Liver (tissue), 9 donors: ENCODE measurements around the gene SH2D3A. TPM values are rescaled to one million over a fixed set of nuclear protein-coding genes. Genes with fewer than 3 reads are reported as not detected.

Experiments used
- DNase-seq: peaks from one replicate; pipeline ENCODE4 v3.0.0-alpha.2; 2017; ENCODE audit warnings: low spot score
- H3K27ac ChIP-seq, 2 donors: one replicate each; pipeline ENCODE4 v1.7.0; 2013; ENCODE audit warnings: inconsistent platforms in 2 of 2, low read length in 2 of 2, control low read depth in 1 of 2, low read depth in 1 of 2, mild to moderate bottlenecking in 1 of 2
- H3K27me3 ChIP-seq, 4 donors: one replicate each; pipeline versions ENCODE4 v1.6.1 to v1.7.0; 2013; ENCODE audit warnings: low read length in 3 of 4, inconsistent platforms in 1 of 4, mild to moderate bottlenecking in 1 of 4, moderate library complexity in 1 of 4; ENCODE audit not compliant: control insufficient read depth in 4 of 4, insufficient read depth in 4 of 4
- H3K36me3 ChIP-seq, 4 donors: one replicate each; pipeline versions ENCODE4 v1.6.1 to v1.7.0; 2013; ENCODE audit warnings: low read length in 3 of 4, mild to moderate bottlenecking in 3 of 4, low read depth in 1 of 4, moderate library complexity in 1 of 4; ENCODE audit not compliant: control insufficient read depth in 4 of 4, insufficient read depth in 3 of 4
- H3K4me1 ChIP-seq, 4 donors: one replicate each; pipeline versions ENCODE4 v1.6.1 to v1.7.0; 2013; ENCODE audit warnings: low read length in 3 of 4, mild to moderate bottlenecking in 3 of 4, moderate library complexity in 1 of 4; ENCODE audit not compliant: control insufficient read depth in 4 of 4, insufficient read depth in 4 of 4
- H3K4me3 ChIP-seq, 3 donors: one replicate each; pipeline versions ENCODE4 v1.6.1 to v1.7.0; 2013; ENCODE audit warnings: low read length in 3 of 3, control low read depth in 1 of 3, low read depth in 1 of 3, mild to moderate bottlenecking in 1 of 3
- H3K9ac ChIP-seq, 2 donors: one replicate each; pipeline ENCODE4 v1.7.0; 2013; ENCODE audit warnings: low read length in 2 of 2, mild to moderate bottlenecking in 2 of 2, moderate library complexity in 2 of 2, control low read depth in 1 of 2, low read depth in 1 of 2
- H3K9me3 ChIP-seq, 4 donors: one replicate each; pipeline versions ENCODE4 v1.6.1 to v1.7.0; 2013; ENCODE audit warnings: low read length in 3 of 4; ENCODE audit not compliant: control insufficient read depth in 4 of 4
- ATF3 ChIP-seq: IDR thresholded peaks from 2 replicates; pipeline ENCODE4 v1.6.1; 2016; ENCODE audit warnings: antibody characterized with exemption
- CTCF ChIP-seq: fragments of 150-350 bp; IDR thresholded peaks from 2 replicates; pipeline ENCODE4 v1.5.1; 2017; ENCODE audit warnings: improper control_type of control experiment, low read depth, low read length; ENCODE audit not compliant: missing input control
- EGR1 ChIP-seq, 2 donors: IDR thresholded peaks; 2 replicates each; pipeline ENCODE4 v1.6.1; 2016 to 2018; ENCODE audit warnings: antibody characterized with exemption in 2 of 2, low read depth in 2 of 2
- FOXA1 ChIP-seq: IDR thresholded peaks from 2 replicates; pipeline ENCODE4 v1.6.1; 2016; ENCODE audit warnings: antibody characterized with exemption
- FOXA2 ChIP-seq: IDR thresholded peaks from 2 replicates; pipeline ENCODE4 v1.6.1; 2016; ENCODE audit warnings: antibody characterized with exemption
- GABPA ChIP-seq, 2 donors: IDR thresholded peaks in 1 of 2; conservative IDR thresholded peaks in 1 of 2; 2 replicates each; pipeline ENCODE4 v1.6.1; 2016; ENCODE audit warnings: antibody characterized with exemption in 2 of 2, mild to moderate bottlenecking in 1 of 2, moderate library complexity in 1 of 2
- HNF4A ChIP-seq, 2 donors: conservative IDR thresholded peaks; 2 replicates each; pipeline ENCODE4 v1.6.1; 2016; ENCODE audit warnings: antibody characterized with exemption in 2 of 2, mild to moderate bottlenecking in 2 of 2
- HNF4G ChIP-seq: IDR thresholded peaks from 2 replicates; pipeline ENCODE4 v1.6.1; 2016; ENCODE audit warnings: antibody characterized with exemption
- JUND ChIP-seq, 2 donors: IDR thresholded peaks; 2 replicates each; pipeline ENCODE4 v1.6.1; 2016; ENCODE audit warnings: antibody characterized with exemption in 2 of 2
- MAX ChIP-seq: IDR thresholded peaks from 2 replicates; pipeline ENCODE4 v1.6.1; 2016; ENCODE audit warnings: antibody characterized with exemption
- NR2F2 ChIP-seq: IDR thresholded peaks from 2 replicates; pipeline ENCODE4 v1.6.1; 2016; ENCODE audit warnings: antibody characterized with exemption
- RAD21 ChIP-seq, 2 donors: IDR thresholded peaks; 2 replicates each; pipeline ENCODE4 v1.6.1; 2016; ENCODE audit warnings: antibody characterized with exemption in 2 of 2, mild to moderate bottlenecking in 2 of 2
- REST ChIP-seq: IDR thresholded peaks from 2 replicates; pipeline ENCODE4 v1.6.1; 2016; ENCODE audit warnings: antibody characterized with exemption, mild to moderate bottlenecking
- RXRA ChIP-seq, 2 donors: IDR thresholded peaks; 2 replicates each; pipeline ENCODE4 v1.6.1; 2017 to 2018; ENCODE audit warnings: antibody characterized with exemption in 2 of 2, mild to moderate bottlenecking in 1 of 2
- SP1 ChIP-seq: IDR thresholded peaks from 2 replicates; pipeline ENCODE4 v1.6.1; 2018; ENCODE audit warnings: antibody characterized with exemption, mild to moderate bottlenecking
- TAF1 ChIP-seq: conservative IDR thresholded peaks from 2 replicates; pipeline ENCODE4 v1.6.1; 2016; ENCODE audit warnings: antibody characterized with exemption, mild to moderate bottlenecking
- YY1 ChIP-seq: IDR thresholded peaks from 2 replicates; pipeline ENCODE4 v1.6.1; 2016; ENCODE audit warnings: antibody characterized with exemption, mild to moderate bottlenecking
- ZBTB33 ChIP-seq: IDR thresholded peaks from 2 replicates; pipeline ENCODE4 v1.6.1; 2016; ENCODE audit warnings: antibody characterized with exemption
- WGBS: extraction: QIAGEN DNeasy Blood & Tissue Kit; methylation state at CpG from one replicate; pipeline ENCODE4 v1.1.7; 2013; 5-methylcytosine and 5-hydroxymethylcytosine counted together
- polyA plus RNA-seq, 2 donors: library from polyadenylated mRNA; stranded (reverse) in 1 of 2; unstranded in 1 of 2; fragments of 200-250 nt in 1 of 2; fragments of >200 nt in 1 of 2; fragmentation: Nextera tagmentation in 1 of 2; extraction: Ambion mirVana in 1 of 2; gene quantifications; one replicate each; pipeline versions ENCODE4 v1.2.1 to v1.2.3, GENCODE V29; 2013 to 2015
- total RNA-seq, 2 donors: library from RNA; depleted of rRNA; stranded (reverse); fragments of >200 nt; gene quantifications; one replicate each; pipeline ENCODE4 v1.2.3, GENCODE V29; 2014
- donor health status: healthy.
- donor health status: healthy.
- donor health status: healthy.
- donor health status: healthy.
- donor health status: healthy.

Gene SH2D3A
- 1 to 10 TPM in 1 of 2 donors, under 1 TPM in 1; 0.23 to 1.0 TPM for total RNA-seq
- 1 to 10 TPM in 1 of 2 donors, under 1 TPM in 1; 0.54 to 1.0 TPM for polyA plus RNA-seq

GRCh38 chr19:6767357-6768235 is at the start of gene SH2D3A:
TSS of gene SH2D3A (minus strand) at chr19:6767435. CDS start at chr19:6763748, 3,687 bp downstream.
- no peaks in the 10 kb centered on the region for H3K36me3 ChIP-seq
- peak; percentile 67 for DNase-seq
- H3K27me3 ChIP-seq = no peaks in the 10 kb centered on the region
- 4% methylated on average over 47 of the region's 47 CpGs for WGBS
- peak within 1 kb of the TSS; percentile 34 to 57 for H3K27ac ChIP-seq
- TF ChIP-seq EGR1 (IDR thresholded peaks at IDR 0.05; ENCODE audit: low read depth in 2 of 2) (no peak), SP1 (peak; percentile 39), GABPA (IDR thresholded peaks at IDR 0.05 in 1 of 2, conservative IDR thresholded peaks at IDR 0.05 in 1 of 2) (no peak), TAF1 (no peak)
- H3K4me3 ChIP-seq = peak within 1 kb of the TSS in 2 of 3 donors; percentile 13 to 36
- H3K9me3 ChIP-seq = no peaks in the 10 kb centered on the region
- peaks cover 12 to 26% (median 19%) of the 10 kb centered on the region in 4 donors for H3K4me1 ChIP-seq
- peak within 1 kb of the TSS in 1 of 2 donors; percentile 25 for H3K9ac ChIP-seq

- Histone ChIP-seq H3K27me3 (peaks cover 0 to 6% (median 0%) of the 10 kb centered on the region in 4 donors), H3K9ac (no peak overlapping the region), H3K36me3 (peaks cover 0 to 2% (median 0%) of the 10 kb centered on the region in 4 donors), H3K27ac (no peak overlapping the region), H3K9me3 (no peaks in the 10 kb centered on the region), H3K4me1 (no peaks in the 10 kb centered on the region), H3K4me3 (no peak overlapping the region)
- no peak for DNase-seq
- 57% methylated on average over 4 of the region's 4 CpGs for WGBS
- TF ChIP-seq ATF3 (no peak), FOXA2 (no peak), CTCF (no peak), ZBTB33 (no peak), FOXA1 (no peak), REST (no peak), RAD21 (IDR thresholded peaks at IDR 0.05) (no peak), MAX (no peak), JUND (IDR thresholded peaks at IDR 0.05) (no peak), TAF1 (no peak), RXRA (IDR thresholded peaks at IDR 0.05) (no peak), GABPA (IDR thresholded peaks at IDR 0.05 in 1 of 2, conservative IDR thresholded peaks at IDR 0.05 in 1 of 2) (no peak), HNF4A (conservative IDR thresholded peaks at IDR 0.05) (no peak), EGR1 (IDR thresholded peaks at IDR 0.05; ENCODE audit: low read depth in 2 of 2) (no peak), HNF4G (no peak), SP1 (no peak), YY1 (no peak), NR2F2 (no peak)
These were observed 46.4 kb upstream of the SH2D3A start for GRCh38 chr19:6813659-6814058.
